OCI-M2 (cell line): Measurements from ENCODE around the gene ZBTB7C.

Experiments
- DNase-seq: peaks from one replicate; lab custom pipeline; 2025; ENCODE audit not compliant: unreplicated experiment; lab: John Stamatoyannopoulos, UW

The ZBTB7C gene

GRCh38 chr18:48127606-48128005 is 281.6 kb downstream of the ZBTB7C start:
- no peak for DNase-seq

GRCh38 chr18:48126240-48126639 is 282.9 kb downstream of the ZBTB7C start:
- no peak for DNase-seq

- DNase-seq, result no peak
These were observed 283.5 kb downstream of the ZBTB7C start for GRCh38 chr18:48125724-48126123.

- no peak for DNase-seq
These were observed 284.1 kb downstream of the ZBTB7C start for GRCh38 chr18:48124857-48125626.

DNA sequence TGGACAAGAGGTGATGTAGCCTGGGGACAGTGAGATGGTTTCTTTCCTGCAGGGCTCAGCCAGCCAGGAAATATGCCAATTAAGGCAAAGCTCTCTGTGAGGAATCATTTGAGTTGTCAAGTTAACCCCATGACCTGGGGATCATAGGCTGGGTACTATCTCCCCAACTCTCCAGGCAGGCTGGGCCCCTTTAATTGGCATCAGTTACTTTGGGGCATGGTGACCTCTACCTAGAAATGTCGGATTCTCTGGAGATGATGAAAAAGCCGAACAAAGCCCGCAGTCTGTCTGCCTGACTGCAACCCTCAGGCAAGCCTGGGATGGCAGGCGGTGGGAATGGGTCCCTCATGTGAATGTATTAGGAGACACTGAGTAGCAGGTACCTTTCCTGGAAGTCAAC is 285.2 kb downstream of the ZBTB7C start:
- no peak for DNase-seq

GRCh38 chr18:48123324-48123723 is 285.9 kb downstream of the ZBTB7C start:
- no peak for DNase-seq

DNA sequence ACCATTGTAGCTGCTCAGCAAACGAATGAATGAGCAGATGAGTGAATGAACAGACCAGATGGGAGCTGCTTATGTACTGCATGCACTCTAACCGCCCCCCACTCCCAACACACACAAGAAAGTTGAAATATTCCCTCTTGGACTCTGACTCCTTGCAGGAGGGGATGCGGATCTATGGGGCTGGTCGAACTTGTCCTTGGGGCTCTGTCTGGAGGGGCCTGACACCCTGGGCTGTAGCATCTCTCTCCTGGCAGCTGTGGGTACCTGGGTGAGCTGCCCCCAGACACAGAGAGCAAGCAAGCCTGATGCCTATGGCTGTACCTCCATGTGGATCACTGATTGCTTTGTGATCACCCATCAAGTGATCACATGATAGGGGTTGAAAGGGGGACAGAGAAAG is 286.4 kb downstream of the ZBTB7C start:
- DNase-seq, result no peak

GRCh38 chr18:48122376-48122775 is 286.8 kb downstream of the ZBTB7C start:
- no peak for DNase-seq

GRCh38 chr18:48121752-48122151 is 287.4 kb downstream of the ZBTB7C start:
- DNase-seq, result no peak

DNA sequence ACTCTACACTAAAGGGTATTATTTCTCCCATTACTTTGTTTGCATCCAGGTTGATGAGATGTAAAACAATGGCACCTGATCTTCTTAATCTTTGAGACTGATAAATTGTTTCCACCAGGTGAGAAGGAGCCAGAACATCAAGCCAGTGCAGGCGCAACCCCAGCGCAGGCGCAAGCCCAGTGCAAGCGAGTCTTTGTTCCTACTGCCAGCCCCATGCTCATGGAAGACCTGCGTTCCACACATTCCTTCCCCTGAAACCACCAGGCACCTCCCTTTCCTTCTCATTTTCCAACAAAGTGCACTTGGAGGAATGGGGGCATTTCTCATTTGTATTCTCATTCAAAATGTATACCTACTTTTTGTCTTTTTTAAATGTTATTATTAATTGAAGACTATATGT is 290.0 kb downstream of the ZBTB7C start:
- no peak for DNase-seq

- no peak for DNase-seq
These were observed 292.1 kb downstream of the ZBTB7C start for GRCh38 chr18:48116873-48117630.

DNA sequence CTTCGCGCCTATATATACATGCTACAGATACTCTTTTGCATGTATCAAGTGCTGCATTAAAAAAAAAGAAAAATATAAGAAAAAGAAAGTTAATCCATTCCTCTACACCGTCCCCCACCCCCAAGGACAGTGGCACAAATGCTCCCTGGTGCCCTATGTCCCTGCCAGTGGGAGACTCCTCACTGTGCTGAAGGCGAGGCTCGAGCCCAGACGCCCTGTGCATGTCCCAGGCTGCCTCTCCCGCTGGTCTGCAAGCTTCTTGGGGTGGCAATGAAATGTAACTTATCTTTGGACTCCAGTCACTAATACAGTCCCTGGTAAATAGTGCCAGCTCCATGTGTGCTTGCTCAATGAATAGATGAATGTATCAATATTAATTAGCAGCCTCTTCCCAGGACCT is 293.2 kb downstream of the ZBTB7C start:
- no peak for DNase-seq

GRCh38 chr18:48113691-48114090 is 295.5 kb downstream of the ZBTB7C start:
- no peak for DNase-seq

DNA sequence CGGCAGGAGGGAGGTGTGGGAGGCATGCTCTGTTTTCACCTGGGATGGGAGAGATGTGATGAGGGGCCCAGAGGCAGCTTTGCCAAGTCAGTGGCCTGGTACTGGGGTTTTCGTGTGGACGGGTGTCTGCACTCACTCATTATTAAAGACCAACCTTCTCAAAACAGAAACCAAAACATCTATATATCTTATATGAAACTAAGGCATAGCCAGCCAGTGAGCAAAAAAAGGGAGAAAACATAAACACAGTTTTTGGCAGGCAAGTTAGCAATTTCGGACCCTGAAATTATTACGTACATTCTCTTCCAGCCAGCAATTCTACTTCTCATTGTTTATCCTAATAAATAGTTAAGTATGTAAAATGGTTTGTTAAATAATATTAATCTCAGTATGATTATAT is 297.6 kb downstream of the ZBTB7C start:
- no peak for DNase-seq

GRCh38 chr18:48110797-48111196 is 298.4 kb downstream of the ZBTB7C start:
- DNase-seq, result no peak

DNA sequence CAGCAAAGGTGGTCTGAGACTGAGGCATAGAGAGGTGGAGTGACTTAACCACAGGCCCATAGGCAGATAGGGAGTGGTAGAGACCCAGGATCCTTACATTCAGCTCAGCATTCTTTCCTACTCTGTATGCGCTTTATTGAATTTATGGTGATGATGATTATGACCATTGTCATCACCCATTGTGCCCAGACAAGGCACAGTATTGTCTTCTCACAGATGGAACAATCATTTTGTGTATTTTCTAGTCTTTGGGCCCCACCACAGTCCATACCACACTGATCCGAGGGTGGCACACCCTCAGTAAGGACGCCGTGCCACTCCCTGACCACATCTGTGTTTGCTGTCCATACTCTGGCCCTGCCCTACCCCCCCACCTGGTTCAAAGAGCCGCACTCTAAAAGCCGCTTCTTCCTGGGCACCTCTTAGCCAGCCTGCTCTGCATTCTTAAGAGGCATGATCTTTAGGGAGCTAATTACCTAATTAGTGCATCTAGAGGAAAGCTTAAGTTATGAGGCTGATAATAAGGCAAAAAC is 299.2 kb downstream of the ZBTB7C start:
- no peak for DNase-seq

GRCh38 chr18:48108136-48108535 is 301.0 kb downstream of the ZBTB7C start:
- DNase-seq, result no peak

GRCh38 chr18:48106976-48107781 is 302.0 kb downstream of the ZBTB7C start:
- no peak for DNase-seq

GRCh38 chr18:48106498-48106897 is 302.7 kb downstream of the ZBTB7C start:
- no peak for DNase-seq

DNA sequence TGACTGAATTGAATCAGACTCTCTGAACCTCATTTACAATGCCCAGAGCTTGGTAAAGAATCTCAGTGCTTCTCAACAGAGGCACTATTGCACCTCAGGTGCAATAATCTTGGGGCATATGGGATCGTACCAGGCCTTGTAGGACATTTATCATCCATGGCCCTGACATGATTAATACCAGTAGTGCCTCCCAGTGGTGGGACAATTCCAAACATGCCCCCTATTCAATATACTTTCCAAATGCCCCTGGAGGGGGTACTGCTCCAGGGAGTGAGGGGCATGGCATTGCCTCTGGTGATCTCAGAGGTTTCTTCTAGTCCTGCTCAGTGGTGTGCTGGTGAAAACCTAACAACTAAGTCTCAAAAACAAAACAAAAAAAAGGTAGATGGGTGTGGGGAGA is 303.9 kb downstream of the ZBTB7C start:
- no peak for DNase-seq

DNA sequence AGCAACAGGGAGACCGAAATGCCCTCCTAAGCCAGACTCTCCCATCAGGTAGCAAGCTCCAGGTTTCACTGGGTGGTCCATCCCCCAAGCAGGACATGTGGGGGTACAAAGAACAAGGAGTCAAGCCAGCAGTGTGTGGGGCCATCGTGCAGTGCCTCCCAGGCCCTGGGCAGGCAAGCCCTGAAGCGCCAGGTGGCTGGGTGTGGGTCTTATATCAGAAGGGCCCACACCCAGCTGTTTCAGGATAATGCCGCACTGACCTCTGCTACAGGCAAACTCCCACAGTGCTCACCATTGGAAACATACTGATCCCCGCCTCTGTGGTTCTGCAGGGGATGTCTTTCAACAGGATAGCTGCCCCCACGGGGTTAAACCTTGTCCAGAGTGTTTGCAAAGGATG is 304.5 kb downstream of the ZBTB7C start:
- no peak for DNase-seq
